ENCODE measurements around the gene LRRC8D.

GRCh38 chr1:89939059-89939570 lies 118.3 kb downstream of the LRRC8D start:
- no peak for TF ChIP-seq HDGF (IDR thresholded peaks at IDR 0.05; ENCODE audit: borderline replicate concordance)
- no peak for TF ChIP-seq FOXA1 (IDR thresholded peaks at IDR 0.05)
- TF ChIP-seq SUZ12 (IDR thresholded peaks at IDR 0.05), result no peak
- TF ChIP-seq PKNOX1 (IDR thresholded peaks at IDR 0.05), result no peak
- TF ChIP-seq ELF4 (IDR thresholded peaks at IDR 0.05), result no peak
- TF ChIP-seq NFRKB (IDR thresholded peaks at IDR 0.05), result no peak
- TF ChIP-seq L3MBTL2 (conservative IDR thresholded peaks at IDR 0.05), result no peak
- TF ChIP-seq BHLHE40 (IDR thresholded peaks at IDR 0.05; ENCODE audit: borderline replicate concordance), result no peak
- TF ChIP-seq SP1 (IDR thresholded peaks at IDR 0.05), result no peak

Data from HEK293T (cell line).